HCT116 (cell line): ENCODE data around the gene FAM184A. TPM values are rescaled to one million over a fixed set of nuclear protein-coding genes. Genes with fewer than 3 reads are reported as not detected.

Experiments used
- ATAC-seq: fragments of 200-7000 bp; cut with Tn5 transposase; 2 replicates; pipeline ENCODE4 v1.9.1; 2020; ENCODE audit warnings: mild to moderate bottlenecking, moderate library complexity
- BruUV-seq: library from RNA; stranded (reverse); fragments of 400-500 nt; replicated peaks from 2 replicates; lab custom pipeline; 2021; lab: Mats Ljungman, UMichigan
- CTCF ChIA-PET: fragments of 300-600 bp; sonication (Branson Sonifier 250); formaldehyde crosslinking; loops from one replicate; lab custom pipeline; 2021; ENCODE audit warnings: antibody characterized with exemption; lab: Charles Lee
- POLR2A ChIA-PET: fragments of 300-600, 350-600 bp; sonication (Branson Sonifier 250); formaldehyde crosslinking; loops from one replicate; lab custom pipeline; 2021; ENCODE audit warnings: antibody characterized with exemption; lab: Charles Lee
- RAD21 ChIA-PET, 2 experiments: fragments of 300-600 bp; sonication (Branson Sonifier 250); formaldehyde crosslinking; loops; one replicate each; lab custom pipeline; 2023; ENCODE audit warnings: low total read pairs in 2 of 2; ENCODE audit not compliant: uncharacterized antibody in 2 of 2, unreplicated experiment in 2 of 2, low non-redundant PET in 1 of 2; lab: Charles Lee
- DNase-seq: peaks from one replicate; pipeline ENCODE4 v3.0.0-alpha.2; 2010; ENCODE audit warnings: low read depth, low spot score
- H2AFZ ChIP-seq: fragments of 200-600 bp; shearing (Covaris generic), sonication (generic); 2 replicates; pipeline ENCODE4 v1.6.1; 2017; ENCODE audit warnings: low read depth, mixed run types, mixed read lengths, antibody characterized with exemption, low read length; ENCODE audit not compliant: poor library complexity, severe bottlenecking
- H3K27ac ChIP-seq: 2 replicates; pipeline ENCODE4 v1.5.1; 2012; ENCODE audit warnings: low read depth, low read length
- H3K27me3 ChIP-seq: fragments of 200-600 bp; sonication (generic); 2 replicates; pipeline ENCODE4 v1.6.1; 2016; ENCODE audit warnings: mixed run types, low read length, mixed read lengths; ENCODE audit not compliant: insufficient read depth
- H3K36me3 ChIP-seq, 2 experiments: fragments of 200-500 bp in 1 of 2; fragments of 200-600 bp in 1 of 2; sonication (Bioruptor generic) in 1 of 2; sonication (generic) in 1 of 2; 2 replicates each; pipeline versions ENCODE4 v1.5.1 to v1.6.1; 2014 to 2016; ENCODE audit warnings: low read length in 2 of 2, inconsistent platforms in 1 of 2, mixed read lengths in 1 of 2, mixed run types in 1 of 2; ENCODE audit not compliant: insufficient read depth in 2 of 2, control insufficient read depth in 1 of 2
- H3K4me1 ChIP-seq, 2 experiments: fragments of 200-600 bp in 1 of 2; sonication (generic) in 1 of 2; 2 replicates each; pipeline versions ENCODE4 v1.5.1 to v1.6.1; 2012 to 2017; ENCODE audit warnings: low read length in 2 of 2, inconsistent platforms in 1 of 2, mild to moderate bottlenecking in 1 of 2, mixed read lengths in 1 of 2, mixed run types in 1 of 2, moderate library complexity in 1 of 2; ENCODE audit not compliant: insufficient read depth in 2 of 2, control insufficient read depth in 1 of 2
- H3K4me2 ChIP-seq: fragments of 200-600 bp; sonication (generic); 2 replicates; pipeline ENCODE4 v1.6.1; 2017; ENCODE audit warnings: mixed run types, low read length, mixed read lengths
- H3K4me3 ChIP-seq, 2 experiments: fragments of 200-600 bp in 1 of 2; sonication (generic) in 1 of 2; replicated peaks in 1 of 2; 2 replicates each; pipeline ENCODE4 v1.5.1; 2011 to 2016; ENCODE audit warnings: low read length in 2 of 2, control low read depth in 1 of 2, low read depth in 1 of 2, mild to moderate bottlenecking in 1 of 2, mixed read lengths in 1 of 2, mixed run types in 1 of 2
- H3K79me2 ChIP-seq: fragments of 200-600 bp; sonication (generic); 2 replicates; pipeline ENCODE4 v1.6.1; 2017; ENCODE audit warnings: mild to moderate bottlenecking, mixed run types, low read length, moderate library complexity, mixed read lengths; ENCODE audit not compliant: insufficient read depth
- H3K9ac ChIP-seq: fragments of 200-600 bp; sonication (generic); 2 replicates; pipeline ENCODE4 v1.6.1; 2016; ENCODE audit warnings: low read length, mixed read lengths
- H3K9me2 ChIP-seq: fragments of 200-600 bp; sonication (generic), shearing (Covaris generic); 2 replicates; pipeline ENCODE4 v1.6.1; 2017; ENCODE audit warnings: mixed run types, mild to moderate bottlenecking, moderate library complexity; ENCODE audit not compliant: insufficient read depth
- H3K9me3 ChIP-seq, 2 experiments: fragments of 200-500 bp in 1 of 2; fragments of 200-600 bp in 1 of 2; sonication (Bioruptor generic) in 1 of 2; sonication (generic) in 1 of 2; 2 replicates each; pipeline ENCODE4 v1.6.1; 2014 to 2017; ENCODE audit warnings: low read length in 2 of 2, mixed read lengths in 2 of 2, inconsistent platforms in 1 of 2, low read depth in 1 of 2, mild to moderate bottlenecking in 1 of 2, mixed run types in 1 of 2, moderate library complexity in 1 of 2; ENCODE audit not compliant: control insufficient read depth in 1 of 2, insufficient read depth in 1 of 2
- H4K20me1 ChIP-seq: fragments of 200-600 bp; sonication (generic), shearing (Covaris generic); 2 replicates; pipeline ENCODE4 v1.6.1; 2017; ENCODE audit warnings: mixed run types, mild to moderate bottlenecking, moderate library complexity; ENCODE audit not compliant: insufficient read depth
- CBX3 ChIP-seq: IDR thresholded peaks from 2 replicates; pipeline ENCODE4 v1.6.1; 2012; ENCODE audit warnings: low read depth
- CTCF ChIP-seq, 3 experiments: fragments of 200-600 bp in 1 of 3; sonication (generic) in 1 of 3; IDR thresholded peaks in 2 of 3; conservative IDR thresholded peaks in 1 of 3; 2 replicates each; pipeline ENCODE4 v1.5.1; 2012 to 2017; ENCODE audit warnings: low read depth in 2 of 3, low read length in 2 of 3, antibody characterized with exemption in 1 of 3, borderline replicate concordance in 1 of 3, control low read depth in 1 of 3, mild to moderate bottlenecking in 1 of 3, mixed read lengths in 1 of 3, mixed run types in 1 of 3, moderate library complexity in 1 of 3; ENCODE audit not compliant: insufficient read depth in 1 of 3
- EGR1 ChIP-seq: IDR thresholded peaks from 2 replicates; pipeline ENCODE4 v1.6.1; 2012; ENCODE audit warnings: low read depth
- EZH2 ChIP-seq: fragments of 200-600 bp; sonication (generic); IDR thresholded peaks from 2 replicates; pipeline ENCODE4 v1.6.1; 2017; ENCODE audit warnings: antibody characterized with exemption, mixed run types
- EZH2phosphoT487 ChIP-seq: fragments of 200-600 bp; IDR thresholded peaks from 2 replicates; pipeline ENCODE4 v1.6.1; 2018; ENCODE audit warnings: antibody characterized with exemption, borderline replicate concordance
- FOSL1 ChIP-seq: IDR thresholded peaks from 2 replicates; pipeline ENCODE4 v1.6.1; 2012; ENCODE audit warnings: low read depth
- MAX ChIP-seq: IDR thresholded peaks from 2 replicates; pipeline ENCODE4 v1.6.1; 2012
- POLR2A ChIP-seq: IDR thresholded peaks from 2 replicates; pipeline ENCODE4 v1.7.0; 2011; ENCODE audit warnings: borderline replicate concordance; ENCODE audit not compliant: insufficient read depth, insufficient read length; ENCODE audit errors: extremely low read depth
- REST ChIP-seq: IDR thresholded peaks from 2 replicates; pipeline ENCODE4 v1.6.1; 2012; ENCODE audit warnings: low read depth
- SIN3A ChIP-seq: IDR thresholded peaks from 2 replicates; pipeline ENCODE4 v1.6.1; 2012; ENCODE audit warnings: low read depth
- SP1 ChIP-seq: IDR thresholded peaks from 2 replicates; pipeline ENCODE4 v1.6.1; 2012; ENCODE audit warnings: low read depth
- SRF ChIP-seq: IDR thresholded peaks from 2 replicates; pipeline ENCODE4 v1.6.1; 2012; ENCODE audit warnings: low read depth
- YY1 ChIP-seq: IDR thresholded peaks from 2 replicates; pipeline ENCODE4 v1.6.1; 2011; ENCODE audit warnings: low read length, low read depth, moderate library complexity, mild to moderate bottlenecking; ENCODE audit not compliant: insufficient replicate concordance; ENCODE audit errors: extremely low read depth
- ZFX ChIP-seq: fragments of 450-650 bp; IDR thresholded peaks from 2 replicates; pipeline ENCODE4 v1.6.1; 2017
- intact Hi-C: fragments of 100-400 bp; cut with micrococcal nuclease; formaldehyde crosslinking; loops from 2 replicates; pipeline ENCODE4 v1.10.0; 2022
- total RNA-seq: library from RNA; stranded (reverse); gene quantifications from one replicate; pipeline ENCODE4 v1.2.1, GENCODE V29; 2021; ENCODE audit not compliant: unreplicated experiment

The FAM184A gene
- total RNA-seq, 1 experiment from 2014 or later: 2.4 TPM

- Histone ChIP-seq H3K27ac (no peak overlapping the region), H3K4me2 (no peak overlapping the region), H2AFZ (no peak overlapping the region), H3K4me1 (no peaks in the 10 kb centered on the region), H3K36me3 (no peaks in the 10 kb centered on the region), H3K79me2 (no peaks in the 10 kb centered on the region), H3K9ac (no peak overlapping the region), H3K4me3 (no peak overlapping the region), H3K9me2 (no peaks in the 10 kb centered on the region), H4K20me1 (no peaks in the 10 kb centered on the region), H3K9me3 (no peaks in the 10 kb centered on the region), H3K27me3 (no peaks in the 10 kb centered on the region)
- no TSS peak for BruUV-seq
- intact Hi-C loops: no loop called here
- TF ChIP-seq ZFX (no peak), SP1 (no peak), EZH2phosphoT487 (no peak), CBX3 (no peak), SRF (no peak), EGR1 (no peak), EZH2 (no peak), SIN3A (no peak), POLR2A (no peak), MAX (no peak), YY1 (no peak), CTCF (IDR thresholded peaks at IDR 0.05 in 2 of 3, conservative IDR thresholded peaks at IDR 0.05 in 1 of 3; ENCODE audit: borderline replicate concordance in 1 of 3, insufficient read depth in 1 of 3, low read depth in 2 of 3, low read length in 2 of 3) (no peak), FOSL1 (no peak), REST (no peak)
- ATAC-seq (no peak), DNase-seq (no peak)
- ChIA-PET RAD21 (no interaction called here), CTCF (no interaction called here), POLR2A (no interaction called here)
Observed at GRCh38 chr6:119055069-119055468, 23.4 kb downstream of the FAM184A start.
